WTC11 (cell line): ENCODE data around the gene C19orf25. TPM values are rescaled to one million over a fixed set of nuclear protein-coding genes. Genes with fewer than 3 reads are reported as not detected.

Experiments used
- ATAC-seq: fragments of 200-7000 bp; cut with Tn5 transposase; 2 replicates; pipeline ENCODE4 v1.10.0; 2021; ENCODE audit warnings: mild to moderate bottlenecking, moderate library complexity
- CTCF ChIA-PET: fragments of 300-600 bp; sonication (Branson Sonifier 250); formaldehyde crosslinking; loops from one replicate; lab custom pipeline; 2021; ENCODE audit warnings: antibody characterized with exemption; lab: Charles Lee
- POLR2A ChIA-PET: fragments of 350-600 bp; sonication (Branson Sonifier 250); formaldehyde crosslinking; loops from one replicate; lab custom pipeline; 2021; ENCODE audit warnings: antibody characterized with exemption; lab: Charles Lee
- DNase-seq: peaks from one replicate; pipeline ENCODE4 v3.0.0; 2021; ENCODE audit warnings: low spot score
- H3K27ac Mint-ChIP-seq: 2 replicates; pipeline ENCODE4 v1.8.0; 2021; ENCODE audit warnings: mixed read lengths
- H3K27me3 Mint-ChIP-seq: 2 replicates; pipeline ENCODE4 v1.8.0; 2021; ENCODE audit warnings: low read depth, mild to moderate bottlenecking, moderate library complexity, mixed read lengths
- H3K36me3 Mint-ChIP-seq: 2 replicates; pipeline ENCODE4 v1.8.0; 2021; ENCODE audit warnings: mixed read lengths
- H3K4me1 Mint-ChIP-seq: 2 replicates; pipeline ENCODE4 v1.8.0; 2022; ENCODE audit warnings: mixed read lengths
- H3K4me3 Mint-ChIP-seq: 2 replicates; pipeline ENCODE4 v1.8.0; 2021; ENCODE audit warnings: mild to moderate bottlenecking, moderate library complexity, mixed read lengths
- H3K9me3 Mint-ChIP-seq: 2 replicates; pipeline ENCODE4 v1.8.0; 2021; ENCODE audit warnings: mixed read lengths
- CREM ChIP-seq: sonication (generic); formaldehyde crosslinking; IDR thresholded peaks from 2 replicates; pipeline ENCODE4 v1.8.1; 2022; ENCODE audit warnings: mild to moderate bottlenecking, missing genetic modification reagents, moderate library complexity
- E2F5 ChIP-seq: sonication (generic); formaldehyde crosslinking; IDR thresholded peaks from 2 replicates; pipeline ENCODE4 v1.8.1; 2022; ENCODE audit warnings: mild to moderate bottlenecking, moderate library complexity, missing genetic modification reagents
- ETV6 ChIP-seq: sonication (generic); formaldehyde crosslinking; IDR thresholded peaks from 2 replicates; pipeline ENCODE4 v1.8.1; 2022; ENCODE audit warnings: mild to moderate bottlenecking, missing genetic modification reagents
- FOXJ3 ChIP-seq: sonication (generic); formaldehyde crosslinking; IDR thresholded peaks from 2 replicates; pipeline ENCODE4 v1.9.0; 2021; ENCODE audit warnings: missing genetic modification reagents, mild to moderate bottlenecking, borderline replicate concordance
- FOXK1 ChIP-seq: sonication (generic); formaldehyde crosslinking; IDR thresholded peaks from 2 replicates; pipeline ENCODE4 v1.8.0; 2022; ENCODE audit warnings: mild to moderate bottlenecking, moderate library complexity, missing genetic modification reagents
- FOXP1 ChIP-seq: sonication (generic); formaldehyde crosslinking; IDR thresholded peaks from 2 replicates; pipeline ENCODE4 v1.8.0; 2022; ENCODE audit warnings: missing genetic modification reagents, mild to moderate bottlenecking, moderate library complexity, borderline replicate concordance
- GABPB1 ChIP-seq: sonication (generic); formaldehyde crosslinking; IDR thresholded peaks from 2 replicates; pipeline ENCODE4 v1.8.1; 2023; ENCODE audit warnings: mild to moderate bottlenecking, missing genetic modification reagents
- GTF2I ChIP-seq: fragments of 250-450 bp; sonication (Bioruptor Pico); conservative IDR thresholded peaks from 2 replicates; pipeline ENCODE4 v1.4.0; 2021; ENCODE audit warnings: mild to moderate bottlenecking
- HMGA2 ChIP-seq: fragments of 250-450 bp; sonication (Bioruptor Pico); IDR thresholded peaks from 2 replicates; pipeline ENCODE4 v1.4.0; 2021; ENCODE audit warnings: mild to moderate bottlenecking, moderate library complexity
- MYBL2 ChIP-seq: sonication (generic); formaldehyde crosslinking; IDR thresholded peaks from 2 replicates; pipeline ENCODE4 v1.8.1; 2023; ENCODE audit warnings: mild to moderate bottlenecking, moderate library complexity, missing genetic modification reagents
- NFYB ChIP-seq: sonication (generic); formaldehyde crosslinking; conservative IDR thresholded peaks from 2 replicates; pipeline ENCODE4 v1.8.0; 2022; ENCODE audit warnings: low read depth, missing genetic modification reagents
- RELA ChIP-seq: sonication (generic); formaldehyde crosslinking; IDR thresholded peaks from 2 replicates; pipeline ENCODE4 v1.8.1; 2022; ENCODE audit warnings: missing genetic modification reagents, mild to moderate bottlenecking, borderline replicate concordance
- SMAD4 ChIP-seq: sonication (generic); formaldehyde crosslinking; IDR thresholded peaks from 2 replicates; pipeline ENCODE4 v1.8.0; 2022; ENCODE audit warnings: mild to moderate bottlenecking, missing genetic modification reagents
- SP1 ChIP-seq: sonication (generic); formaldehyde crosslinking; conservative IDR thresholded peaks from 2 replicates; pipeline ENCODE4 v1.8.1; 2022; ENCODE audit warnings: missing genetic modification reagents
- TEAD1 ChIP-seq: sonication (generic); formaldehyde crosslinking; IDR thresholded peaks from 2 replicates; pipeline ENCODE4 v1.8.0; 2022; ENCODE audit warnings: mild to moderate bottlenecking, missing genetic modification reagents
- ZBTB21 ChIP-seq: sonication (generic); formaldehyde crosslinking; IDR thresholded peaks from 2 replicates; pipeline ENCODE4 v1.8.1; 2023; ENCODE audit warnings: mild to moderate bottlenecking, missing genetic modification reagents, borderline replicate concordance
- ZNF219 ChIP-seq: sonication (generic); formaldehyde crosslinking; IDR thresholded peaks from 2 replicates; pipeline ENCODE4 v1.8.0; 2023; ENCODE audit warnings: missing genetic modification reagents, mild to moderate bottlenecking, borderline replicate concordance
- ZNF232 ChIP-seq: sonication (generic); formaldehyde crosslinking; IDR thresholded peaks from 2 replicates; pipeline ENCODE4 v1.8.0; 2022; ENCODE audit warnings: mild to moderate bottlenecking, missing genetic modification reagents
- total RNA-seq: library from RNA; stranded (reverse); gene quantifications from 3 replicates; pipeline ENCODE4 v1.2.3, GENCODE V29; 2021
- TF ChIP-seq, protein P1 (sequence below): fragments of 250-450 bp; sonication (Bioruptor Pico); IDR thresholded peaks from 2 replicates; pipeline ENCODE4 v1.8.0; 2021; ENCODE audit warnings: mild to moderate bottlenecking
- TF ChIP-seq, protein P2 (sequence below): sonication (generic); formaldehyde crosslinking; IDR thresholded peaks from 2 replicates; pipeline ENCODE4 v1.8.1; 2023; ENCODE audit warnings: mild to moderate bottlenecking, missing genetic modification reagents, moderate library complexity

The C19orf25 gene
- total RNA-seq, 1 experiment from 2014 or later, result 65.7 TPM

GRCh38 chr19:1491114-1491848 lies 12.3 kb upstream of the C19orf25 start, which contains the start of gene REEP6:
TSS of gene REEP6 (plus strand) at chr19:1491181. CDS start at chr19:1491270, 89 bp downstream.
- no peaks in the 10 kb centered on the region for H3K9me3 Mint-ChIP-seq
- H3K27ac Mint-ChIP-seq, result peak within 1 kb of the TSS; percentile 98
- TF ChIP-seq GTF2I (peak; percentile 86), ZNF232 (0 out of 2 replicates have a peak, but pooled peaks have one; percentile 39), ZBTB21 (peak; percentile 39; the same call in 1 of the 2 replicates), ETV6 (CRISPR knock-in tag) (peak; percentile 76; the same call in 1 of the 2 replicates), E2F5 (CRISPR knock-in tag) (peak; percentile 27; the same call in 1 of the 2 replicates), TEAD1 (CRISPR knock-in tag) (peak; percentile 70; the same call in 1 of the 2 replicates), FOXJ3 (CRISPR knock-in tag) (no peak), RELA (CRISPR knock-in tag) (peak; percentile 65; the same call in 1 of the 2 replicates), FOXP1 (peak; percentile 79; the same call in 1 of the 2 replicates), FOXK1 (peak; percentile 74), MYBL2 (peak; percentile 41; the same call in 1 of the 2 replicates), CREM (CRISPR knock-in tag) (0 out of 2 replicates have a peak, but pooled peaks have one; percentile 42), SP1 (peak; percentile 93)
- TF ChIP-seq, protein P1, sequence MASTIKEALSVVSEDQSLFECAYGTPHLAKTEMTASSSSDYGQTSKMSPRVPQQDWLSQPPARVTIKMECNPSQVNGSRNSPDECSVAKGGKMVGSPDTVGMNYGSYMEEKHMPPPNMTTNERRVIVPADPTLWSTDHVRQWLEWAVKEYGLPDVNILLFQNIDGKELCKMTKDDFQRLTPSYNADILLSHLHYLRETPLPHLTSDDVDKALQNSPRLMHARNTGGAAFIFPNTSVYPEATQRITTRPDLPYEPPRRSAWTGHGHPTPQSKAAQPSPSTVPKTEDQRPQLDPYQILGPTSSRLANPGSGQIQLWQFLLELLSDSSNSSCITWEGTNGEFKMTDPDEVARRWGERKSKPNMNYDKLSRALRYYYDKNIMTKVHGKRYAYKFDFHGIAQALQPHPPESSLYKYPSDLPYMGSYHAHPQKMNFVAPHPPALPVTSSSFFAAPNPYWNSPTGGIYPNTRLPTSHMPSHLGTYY (CRISPR knock-in tag), result no peak
- TF ChIP-seq, protein P2, sequence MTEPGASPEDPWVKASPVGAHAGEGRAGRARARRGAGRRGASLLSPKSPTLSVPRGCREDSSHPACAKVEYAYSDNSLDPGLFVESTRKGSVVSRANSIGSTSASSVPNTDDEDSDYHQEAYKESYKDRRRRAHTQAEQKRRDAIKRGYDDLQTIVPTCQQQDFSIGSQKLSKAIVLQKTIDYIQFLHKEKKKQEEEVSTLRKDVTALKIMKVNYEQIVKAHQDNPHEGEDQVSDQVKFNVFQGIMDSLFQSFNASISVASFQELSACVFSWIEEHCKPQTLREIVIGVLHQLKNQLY (CRISPR knock-in tag), result no peak
- H3K4me3 Mint-ChIP-seq, result peak within 1 kb of the TSS; percentile 82
- ATAC-seq, result no peak
- no peaks in the 10 kb centered on the region for H3K36me3 Mint-ChIP-seq
- DNase-seq, result no peak
- peaks cover 6% of the 10 kb centered on the region for H3K4me1 Mint-ChIP-seq
- POLR2A ChIA-PET, result interaction anchor here (0.6 to 1.8 kb wide), 4 partner anchors 31 to 231 kb away, joined by 3 to 5 read pairs (median 3); no protein-coding TSS in a partner anchor
- CTCF ChIA-PET, result interaction anchor here (0.6 to 1.9 kb wide), 27 partner anchors 11 to 366 kb away, joined by 3 to 17 read pairs (median 4); no protein-coding TSS in a partner anchor
- H3K27me3 Mint-ChIP-seq, result peaks cover 24% of the 10 kb centered on the region

DNA sequence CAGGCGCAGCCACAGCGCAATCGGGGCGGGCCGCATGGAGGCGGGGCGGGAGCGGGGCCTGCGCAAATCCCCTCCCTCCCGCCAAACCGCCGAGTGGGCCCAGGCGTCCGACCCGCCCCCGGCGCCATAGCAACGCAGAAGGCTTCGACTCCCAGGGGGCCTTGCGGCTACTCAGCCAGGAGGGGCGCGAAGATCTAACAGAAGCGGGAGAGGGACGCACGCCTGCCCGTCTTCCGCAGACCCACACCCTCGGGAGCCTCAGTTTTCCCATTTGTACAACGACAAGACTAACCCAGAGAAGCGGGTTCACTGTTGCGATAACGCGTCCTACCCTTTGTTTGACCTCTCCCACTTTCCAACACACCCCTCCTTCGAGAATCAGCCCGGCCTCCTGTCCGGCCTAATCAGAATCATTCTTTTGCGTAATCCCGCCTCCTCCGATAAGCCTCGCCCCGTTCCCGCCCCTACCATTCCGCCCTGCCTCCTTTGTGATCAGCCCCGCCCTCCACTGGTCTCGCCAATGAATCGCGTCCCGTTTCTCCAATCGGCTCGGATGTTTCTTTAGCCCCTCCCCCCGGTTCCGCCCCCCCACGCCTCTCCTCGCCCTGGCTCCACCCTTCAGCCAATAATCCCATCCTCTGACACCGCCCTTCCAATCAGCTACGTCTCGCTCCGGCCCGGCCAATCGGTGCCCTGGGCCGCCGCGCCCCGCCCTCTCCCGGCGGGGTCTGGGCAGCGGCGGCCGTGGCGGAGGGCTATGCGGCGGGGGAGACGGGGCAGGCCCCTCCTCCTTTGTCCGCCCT lies 11.5 kb upstream of the C19orf25 start, which contains the start of gene PCSK4:
PCSK4 (minus strand) TSS at position 40 of the 803 bp plus-strand sequence; CDS start at position 36, 4 bp downstream.
- POLR2A ChIA-PET, result interaction anchor here (0.6 to 1.8 kb wide), 5 partner anchors 22 to 230 kb away, joined by 3 to 5 read pairs (median 3); no protein-coding TSS in a partner anchor
- Mint-ChIP-seq H3K27me3 (peaks cover 24% of the 10 kb centered on the region), H3K9me3 (no peaks in the 10 kb centered on the region), H3K4me1 (peaks cover 6% of the 10 kb centered on the region), H3K36me3 (no peaks in the 10 kb centered on the region), H3K4me3 (peak within 1 kb of the TSS; percentile 82), H3K27ac (peak within 1 kb of the TSS; percentile 98)
- TF ChIP-seq GABPB1, result 0 out of 2 replicates have a peak, but pooled peaks have one; percentile 26
- TF ChIP-seq SMAD4, result no peak
- TF ChIP-seq HMGA2 (CRISPR knock-in tag), result no peak
- peak; percentile 77 for TF ChIP-seq NFYB (CRISPR knock-in tag)
- TF ChIP-seq FOXK1, result peak; percentile 47; the same call in 1 of the 2 replicates
- no peak for TF ChIP-seq ZNF219
- peak; percentile 85 for TF ChIP-seq SP1
- ATAC-seq (peak; percentile 91), DNase-seq (peak; percentile 98)
- CTCF ChIA-PET, result interaction anchor here (0.6 to 1.9 kb wide), 28 partner anchors 12 to 367 kb away, joined by 3 to 17 read pairs (median 4); no protein-coding TSS in a partner anchor
